ACC112 (cell line): ENCODE measurements around the gene ZNFX1.

ENCODE experiments used
- H2AFZ ChIP-seq: fragments of 200-600 bp; sonication (generic); one replicate; pipeline ENCODE4 v1.6.0; 2017; ENCODE audit warnings: antibody characterized with exemption, low read length; ENCODE audit not compliant: unreplicated experiment
- H3K27ac ChIP-seq: fragments of 200-600 bp; sonication (generic); 2 replicates; pipeline ENCODE4 v1.5.1; 2014; ENCODE audit warnings: low read depth, mild to moderate bottlenecking, antibody characterized with exemption, low read length, moderate library complexity
- H3K27me3 ChIP-seq: fragments of 200-600 bp; sonication (generic); 2 replicates; pipeline ENCODE4 v1.6.1; 2014; ENCODE audit warnings: mild to moderate bottlenecking, antibody characterized with exemption, low read length, moderate library complexity, mixed read lengths; ENCODE audit not compliant: insufficient read depth
- H3K36me3 ChIP-seq: fragments of 200-600 bp; sonication (generic); 2 replicates; pipeline ENCODE4 v1.6.1; 2016; ENCODE audit warnings: mild to moderate bottlenecking, antibody characterized with exemption, low read length, moderate library complexity, mixed read lengths; ENCODE audit not compliant: insufficient read depth
- H3K4me1 ChIP-seq: fragments of 200-600 bp; sonication (generic); one replicate; pipeline ENCODE4 v1.6.1; 2016; ENCODE audit warnings: low read length, mixed read lengths; ENCODE audit not compliant: insufficient read depth, unreplicated experiment, control insufficient read depth
- H3K4me3 ChIP-seq: fragments of 200-600 bp; sonication (generic); 2 replicates; pipeline ENCODE4 v1.5.1; 2014; ENCODE audit warnings: mild to moderate bottlenecking, low read depth, low read length
- H3K79me2 ChIP-seq: fragments of 200-600 bp; sonication (generic); one replicate; pipeline ENCODE4 v1.6.0; 2016; ENCODE audit warnings: low read length; ENCODE audit not compliant: control insufficient read depth, unreplicated experiment, insufficient read depth

ZNFX1 gene

DNA sequence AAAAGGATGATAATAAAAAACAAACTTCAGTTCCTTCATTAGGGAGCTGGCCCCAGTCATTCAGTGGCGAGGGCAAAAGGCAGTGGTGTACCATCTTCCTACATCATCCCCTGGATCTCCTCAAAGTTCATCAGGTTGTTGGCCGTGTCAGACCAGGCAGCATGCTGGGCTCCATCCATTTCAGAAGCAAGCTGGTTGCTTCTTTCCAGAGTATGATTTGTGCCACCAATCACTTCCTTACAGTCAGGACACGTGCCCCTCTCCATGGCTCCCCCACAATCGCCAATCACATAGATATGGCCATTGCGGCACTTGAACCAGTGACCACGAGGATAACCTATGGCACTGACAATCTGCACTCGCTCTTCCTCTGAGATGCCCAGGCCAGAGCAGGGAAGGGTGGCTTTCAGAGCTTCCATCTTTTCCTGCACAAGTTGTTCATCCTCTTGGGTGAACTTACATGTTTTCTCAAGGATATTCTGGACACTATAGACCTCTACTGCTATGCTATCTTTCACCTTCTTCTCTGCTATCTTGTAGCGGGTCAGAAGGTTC lies 30.6 kb downstream of the ZNFX1 start:
- Histone ChIP-seq H3K79me2 (no peaks in the 10 kb centered on the region), H3K36me3 (peaks cover 10% of the 10 kb centered on the region; the same call in 1 of the 2 replicates), H3K27ac (no peak overlapping the region)

DNA sequence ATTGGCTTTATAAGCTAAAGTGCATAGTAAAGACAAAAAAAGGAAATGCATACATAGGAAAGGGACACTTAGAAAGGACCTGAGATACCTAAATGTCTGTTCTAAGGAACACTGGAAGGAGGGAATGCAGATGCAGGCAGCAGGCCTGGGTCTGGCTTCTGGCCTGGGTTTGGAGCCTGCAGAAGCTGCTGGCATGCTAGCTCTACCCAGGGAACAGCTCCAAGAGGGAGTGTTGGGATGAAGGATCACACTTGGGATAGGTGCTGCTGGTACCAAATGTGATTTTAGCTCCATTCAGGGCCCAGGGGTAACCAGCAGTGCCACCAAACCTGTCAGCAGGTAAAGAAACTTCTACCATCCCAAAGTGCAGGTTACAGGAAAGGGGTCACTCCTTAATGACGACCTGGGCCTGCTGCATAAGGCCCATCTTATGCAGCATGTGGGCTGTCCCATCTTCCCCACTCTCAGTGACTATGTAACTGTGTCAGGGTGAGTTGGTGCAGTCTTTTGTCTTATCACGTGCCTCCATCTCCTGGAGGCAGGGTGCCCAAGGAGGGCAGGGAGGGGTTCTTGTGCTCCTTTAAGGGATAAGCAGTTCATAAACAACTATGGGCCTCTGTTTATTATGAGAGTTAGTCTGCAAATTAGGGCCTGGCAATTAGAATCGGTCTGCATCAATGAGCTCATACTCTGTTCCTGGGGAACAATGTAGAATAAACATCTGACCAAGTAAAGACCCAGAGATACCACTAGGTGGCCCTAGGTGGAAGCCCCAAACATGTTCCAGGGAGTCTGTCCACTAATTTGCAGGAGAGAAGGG lies 31.7 kb downstream of the ZNFX1 start:
- H3K4me3 ChIP-seq = no peak overlapping the region
- H3K27ac ChIP-seq = no peak overlapping the region
- peaks cover 7% of the 10 kb centered on the region; the same call in 1 of the 2 replicates for H3K36me3 ChIP-seq
- no peaks in the 10 kb centered on the region for H3K4me1 ChIP-seq
- no peaks in the 10 kb centered on the region for H3K27me3 ChIP-seq
- H2AFZ ChIP-seq = no peak overlapping the region
- H3K79me2 ChIP-seq = no peaks in the 10 kb centered on the region

More for the DNA sequence above, 30.6 kb downstream of the ZNFX1 start:
- Histone ChIP-seq H3K4me1 (no peaks in the 10 kb centered on the region), H3K4me3 (no peak overlapping the region), H2AFZ (no peak overlapping the region), H3K27me3 (no peaks in the 10 kb centered on the region)

GRCh38 chr20:49237531-49237930 lies 40.3 kb downstream of the ZNFX1 start:
- no peak overlapping the region for H2AFZ ChIP-seq
- H3K79me2 ChIP-seq = no peaks in the 10 kb centered on the region
- H3K4me1 ChIP-seq = no peaks in the 10 kb centered on the region
- no peak overlapping the region for H3K27ac ChIP-seq
- peaks cover 10% of the 10 kb centered on the region for H3K36me3 ChIP-seq
- no peaks in the 10 kb centered on the region for H3K27me3 ChIP-seq
- no peak overlapping the region for H3K4me3 ChIP-seq

DNA sequence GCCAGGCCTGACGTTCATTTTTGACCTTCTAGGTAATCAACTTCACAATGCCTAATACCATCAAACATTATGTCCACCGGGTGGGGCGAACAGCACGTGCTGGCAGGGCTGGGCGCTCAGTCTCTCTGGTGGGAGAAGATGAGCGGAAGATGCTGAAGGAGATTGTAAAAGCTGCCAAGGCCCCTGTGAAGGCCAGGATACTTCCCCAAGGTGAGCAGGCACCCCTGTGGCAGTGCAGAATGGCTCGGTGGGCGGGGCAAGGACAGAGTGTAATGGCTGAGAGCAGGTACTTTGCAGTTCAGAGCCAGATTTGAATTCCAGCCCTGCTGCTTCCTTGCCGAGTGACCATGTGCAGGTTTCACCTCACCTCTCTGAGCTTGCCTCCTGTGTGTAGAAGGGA lies 41.6 kb downstream of the ZNFX1 start:
- peaks cover 14% of the 10 kb centered on the region for H3K36me3 ChIP-seq

DNA sequence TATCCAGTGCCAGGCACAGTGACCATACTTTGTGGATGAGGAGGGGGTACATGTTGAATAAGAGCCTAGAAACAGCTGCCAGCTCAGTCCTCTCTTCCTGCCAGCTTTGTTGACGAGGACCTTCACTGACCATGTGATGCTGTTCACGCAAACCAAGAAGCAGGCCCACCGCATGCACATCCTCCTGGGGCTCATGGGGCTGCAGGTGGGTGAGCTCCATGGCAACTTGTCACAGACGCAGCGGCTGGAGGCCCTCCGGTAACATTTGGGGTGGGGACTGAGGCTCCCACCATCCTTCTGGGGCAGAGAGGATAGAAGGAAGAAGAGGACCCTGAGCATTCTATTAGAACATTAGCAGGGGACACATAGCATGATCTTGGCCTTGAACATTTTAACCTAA lies 43.0 kb downstream of the ZNFX1 start:
- no peak overlapping the region for H2AFZ ChIP-seq
- peaks cover 22% of the 10 kb centered on the region; the same call in 1 of the 2 replicates for H3K36me3 ChIP-seq
- no peaks in the 10 kb centered on the region for H3K27me3 ChIP-seq
- H3K27ac ChIP-seq = no peak overlapping the region
- no peak overlapping the region for H3K4me3 ChIP-seq
- H3K79me2 ChIP-seq = no peaks in the 10 kb centered on the region
- H3K4me1 ChIP-seq = no peaks in the 10 kb centered on the region

More for the DNA sequence above, 41.6 kb downstream of the ZNFX1 start:
- no peaks in the 10 kb centered on the region for H3K4me1 ChIP-seq
- no peak overlapping the region for H3K27ac ChIP-seq
- no peak overlapping the region for H3K4me3 ChIP-seq
- no peaks in the 10 kb centered on the region for H3K79me2 ChIP-seq
- H2AFZ ChIP-seq = no peak overlapping the region
- H3K27me3 ChIP-seq = no peaks in the 10 kb centered on the region

DNA sequence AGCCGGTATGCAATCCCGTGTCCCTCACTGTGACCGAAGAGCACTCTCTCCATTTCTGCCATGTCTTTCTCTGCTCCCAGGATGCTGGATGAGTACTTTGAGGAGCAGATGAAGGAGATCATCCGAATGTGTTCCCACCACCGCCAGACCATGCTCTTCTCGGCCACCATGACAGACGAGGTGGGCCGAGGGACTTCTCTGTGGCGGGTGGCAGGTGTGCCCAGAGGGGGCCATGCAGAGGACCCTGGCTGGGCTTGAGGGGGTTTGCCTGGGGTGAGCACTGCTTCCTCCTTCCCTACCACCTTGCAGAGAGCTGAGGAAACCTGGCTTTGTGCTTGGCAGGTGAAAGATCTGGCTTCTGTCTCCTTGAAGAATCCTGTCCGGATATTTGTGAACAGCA lies 44.6 kb downstream of the ZNFX1 start:
- Histone ChIP-seq H3K36me3 (peaks cover 21% of the 10 kb centered on the region; the same call in 1 of the 2 replicates), H3K27ac (no peak overlapping the region)

DNA sequence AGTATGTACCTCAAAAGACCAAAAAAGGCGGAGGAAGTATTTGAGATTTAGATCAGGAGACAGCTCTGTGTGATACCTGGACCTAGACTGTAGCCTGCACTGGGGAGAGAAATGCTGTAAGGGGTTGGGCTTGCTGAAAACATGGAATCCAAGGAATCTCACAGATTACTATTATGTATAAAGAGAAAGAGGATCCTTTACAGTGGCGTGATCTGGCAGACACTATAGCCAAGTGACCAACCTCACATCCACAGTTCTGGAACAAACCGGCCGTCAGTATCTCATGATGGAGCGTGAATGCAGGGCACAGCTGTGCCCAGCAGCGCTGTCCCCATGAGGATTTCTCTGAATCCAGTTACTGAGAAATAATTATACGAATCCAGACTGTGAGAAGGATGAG lies 46.4 kb downstream of the ZNFX1 start:
- Histone ChIP-seq H3K36me3 (peaks cover 21% of the 10 kb centered on the region; the same call in 1 of the 2 replicates), H3K4me1 (no peaks in the 10 kb centered on the region), H3K79me2 (no peaks in the 10 kb centered on the region), H3K27ac (no peak overlapping the region), H3K4me3 (no peak overlapping the region), H3K27me3 (no peaks in the 10 kb centered on the region), H2AFZ (no peak overlapping the region)

More for the DNA sequence above, 44.6 kb downstream of the ZNFX1 start:
- no peaks in the 10 kb centered on the region for H3K4me1 ChIP-seq
- no peaks in the 10 kb centered on the region for H3K79me2 ChIP-seq
- no peak overlapping the region for H2AFZ ChIP-seq
- no peak overlapping the region for H3K4me3 ChIP-seq
- H3K27me3 ChIP-seq = no peaks in the 10 kb centered on the region

- Histone ChIP-seq H3K4me1 (no peaks in the 10 kb centered on the region), H2AFZ (no peak overlapping the region), H3K27ac (no peak overlapping the region), H3K79me2 (no peaks in the 10 kb centered on the region), H3K4me3 (no peak overlapping the region), H3K36me3 (peaks cover 24% of the 10 kb centered on the region; the same call in 1 of the 2 replicates), H3K27me3 (no peaks in the 10 kb centered on the region)
These were observed 47.2 kb downstream of the ZNFX1 start for GRCh38 chr20:49230561-49231133.

DNA sequence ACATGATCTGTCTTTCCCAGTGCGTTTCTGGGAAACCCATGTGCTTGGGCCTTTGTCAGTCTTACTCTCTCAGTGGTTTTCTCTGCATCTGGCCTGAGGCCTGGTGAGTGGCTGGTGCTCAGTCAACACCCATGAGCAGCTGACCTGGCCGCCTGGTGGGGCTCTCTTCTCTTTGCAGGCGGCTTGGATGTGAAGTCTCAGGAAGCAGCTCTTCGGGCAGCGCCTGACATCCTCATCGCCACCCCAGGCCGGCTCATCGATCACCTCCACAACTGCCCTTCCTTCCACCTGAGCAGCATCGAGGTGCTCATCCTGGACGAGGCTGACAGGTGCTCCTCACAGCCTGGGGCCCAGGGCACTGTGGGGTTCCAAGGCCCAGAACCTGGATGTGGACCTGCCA lies 47.8 kb downstream of the ZNFX1 start:
- no peak overlapping the region for H3K27ac ChIP-seq
- H3K27me3 ChIP-seq = no peaks in the 10 kb centered on the region
- no peak overlapping the region for H2AFZ ChIP-seq
- no peaks in the 10 kb centered on the region for H3K79me2 ChIP-seq
- H3K4me1 ChIP-seq = no peaks in the 10 kb centered on the region
- H3K36me3 ChIP-seq = peaks cover 27% of the 10 kb centered on the region; the same call in 1 of the 2 replicates
- H3K4me3 ChIP-seq = no peak overlapping the region

DNA sequence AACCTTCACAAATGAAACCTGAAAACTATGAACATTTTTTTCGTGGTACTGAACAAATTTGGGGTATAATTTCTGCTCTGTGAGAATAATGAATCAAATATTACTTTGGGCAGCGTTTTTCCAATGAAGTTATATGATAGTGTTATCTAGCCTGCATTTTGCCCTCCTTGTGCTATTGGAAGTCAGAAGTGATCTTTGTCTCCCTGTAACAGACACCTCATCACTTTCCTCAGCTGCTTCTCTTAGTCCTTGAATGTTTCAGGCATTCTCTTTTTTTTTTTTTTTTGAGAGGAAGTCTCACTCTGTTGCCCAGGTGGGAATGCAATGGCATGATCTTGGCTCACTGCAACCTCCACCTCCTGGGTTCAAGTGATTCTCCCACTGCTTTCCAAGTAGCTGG lies 48.5 kb downstream of the ZNFX1 start:
- H3K4me1 ChIP-seq = no peaks in the 10 kb centered on the region
- no peak overlapping the region for H3K27ac ChIP-seq
- no peak overlapping the region for H3K4me3 ChIP-seq
- peaks cover 33% of the 10 kb centered on the region; the same call in 1 of the 2 replicates for H3K36me3 ChIP-seq
- H3K27me3 ChIP-seq = no peaks in the 10 kb centered on the region
- no peaks in the 10 kb centered on the region for H3K79me2 ChIP-seq
- H2AFZ ChIP-seq = no peak overlapping the region
